ENCODE results near the gene VWA7.

VWA7 gene

GRCh38 chr6:31758281-31758680 lies 18.8 kb downstream of the VWA7 start:
- no peak for FAIRE-seq
- DNase-seq (ENCODE audit: low spot score) = no peak

- FAIRE-seq = no peak
- no peak for DNase-seq (ENCODE audit: low spot score)
These were observed 24.3 kb downstream of the VWA7 start for GRCh38 chr6:31752739-31753319.

GRCh38 chr6:31750411-31751022 lies 26.6 kb downstream of the VWA7 start:
- DNase-seq (ENCODE audit: low spot score) = no peak
- no peak for FAIRE-seq

GRCh38 chr6:31749301-31750036 lies 27.7 kb downstream of the VWA7 start:
- FAIRE-seq = no peak
- DNase-seq (ENCODE audit: low spot score) = no peak

- FAIRE-seq = no peak
- no peak for DNase-seq (ENCODE audit: low spot score)
These were observed 32.7 kb downstream of the VWA7 start for GRCh38 chr6:31744422-31744821.

GRCh38 chr6:31742894-31743293 lies 34.2 kb downstream of the VWA7 start:
- no peak for FAIRE-seq
- no peak for DNase-seq (ENCODE audit: low spot score)

GRCh38 chr6:31741815-31742214 lies 35.3 kb downstream of the VWA7 start:
- DNase-seq (ENCODE audit: low spot score) (no peak), FAIRE-seq (no peak)

GRCh38 chr6:31740397-31741223 lies 36.5 kb downstream of the VWA7 start:
- FAIRE-seq = no peak
- DNase-seq (ENCODE audit: low spot score) = peak; percentile 27

- no peak for FAIRE-seq
These were observed 37.3 kb downstream of the VWA7 start, which contains the start of gene MSH5 for GRCh38 chr6:31739639-31740396. Gene MSH5, plus strand, starts transcription at chr6:31740005. Its CDS starts 462 bp downstream, at chr6:31740467.

GRCh38 chr6:31737991-31738979 lies 38.8 kb downstream of the VWA7 start:
- FAIRE-seq (no peak), DNase-seq (ENCODE audit: low spot score) (peak; percentile 27)

More at GRCh38 chr6:31739639-31740396, 37.3 kb downstream of the VWA7 start, which contains the start of gene MSH5:
- DNase-seq (ENCODE audit: low spot score) = peak; percentile 98

GRCh38 chr6:31737315-31737990 lies 39.7 kb downstream of the VWA7 start:
- FAIRE-seq (no peak), DNase-seq (ENCODE audit: low spot score) (no peak)

GRCh38 chr6:31736768-31737314 lies 40.3 kb downstream of the VWA7 start:
- FAIRE-seq (no peak), DNase-seq (ENCODE audit: low spot score) (no peak)

- DNase-seq (ENCODE audit: low spot score) (peak; percentile 90), FAIRE-seq (no peak)
These were observed 40.9 kb downstream of the VWA7 start, which contains the start of gene CLIC1 for GRCh38 chr6:31736021-31736767. Gene CLIC1, minus strand, starts transcription at chr6:31736530. Its CDS starts 230 bp downstream, at chr6:31736300.

- DNase-seq (ENCODE audit: low spot score) = peak; percentile 82
- no peak for FAIRE-seq
These were observed 42.2 kb downstream of the VWA7 start for GRCh38 chr6:31734821-31735406.

- DNase-seq (ENCODE audit: low spot score) (no peak), FAIRE-seq (no peak)
These were observed 42.8 kb downstream of the VWA7 start for GRCh38 chr6:31734247-31734820.

- DNase-seq (ENCODE audit: low spot score) (no peak), FAIRE-seq (no peak)
These were observed 43.4 kb downstream of the VWA7 start for GRCh38 chr6:31733734-31734133.

- no peak for FAIRE-seq
These were observed 45.1 kb downstream of the VWA7 start for GRCh38 chr6:31732029-31732428.

More at GRCh38 chr6:31732029-31732428, 45.1 kb downstream of the VWA7 start:
- DNase-seq (ENCODE audit: low spot score) = no peak
